Rectal smooth muscle tissue (tissue), 1 donor: ENCODE measurements around the gene CLPSL1.

Experiments used
- H3K27ac ChIP-seq: one replicate; pipeline ENCODE4 v1.7.0; 2013; ENCODE audit warnings: low read depth, low read length, inconsistent platforms
- H3K27me3 ChIP-seq: one replicate; pipeline ENCODE4 v1.7.0; 2013; ENCODE audit warnings: low read length; ENCODE audit not compliant: control insufficient read depth, insufficient read depth
- H3K36me3 ChIP-seq: one replicate; pipeline ENCODE4 v1.7.0; 2013; ENCODE audit warnings: low read length; ENCODE audit not compliant: control insufficient read depth, insufficient read depth
- H3K4me1 ChIP-seq: one replicate; pipeline ENCODE4 v1.7.0; 2013; ENCODE audit warnings: low read length; ENCODE audit not compliant: control insufficient read depth, insufficient read depth
- H3K4me3 ChIP-seq: one replicate; pipeline ENCODE4 v1.7.0; 2013; ENCODE audit warnings: low read length
- H3K9ac ChIP-seq: one replicate; pipeline ENCODE4 v1.7.0; 2013; ENCODE audit warnings: low read length

CLPSL1 gene

GRCh38 chr6:35810971-35811698, 30.3 kb downstream of the CLPSL1 start:
- H3K4me1 ChIP-seq, result no peaks in the 10 kb centered on the region
- H3K36me3 ChIP-seq, result no peaks in the 10 kb centered on the region
- H3K9ac ChIP-seq, result no peak overlapping the region
- H3K27ac ChIP-seq, result no peak overlapping the region
- H3K4me3 ChIP-seq, result no peak overlapping the region
- peaks cover 5% of the 10 kb centered on the region for H3K27me3 ChIP-seq

GRCh38 chr6:35811699-35811995, 30.8 kb downstream of the CLPSL1 start:
- no peaks in the 10 kb centered on the region for H3K36me3 ChIP-seq
- H3K9ac ChIP-seq, result no peak overlapping the region
- no peak overlapping the region for H3K4me3 ChIP-seq
- H3K27ac ChIP-seq, result no peak overlapping the region
- no peaks in the 10 kb centered on the region for H3K4me1 ChIP-seq
- peaks cover 4% of the 10 kb centered on the region for H3K27me3 ChIP-seq

GRCh38 chr6:35817515-35817914, 36.7 kb downstream of the CLPSL1 start:
- Histone ChIP-seq H3K36me3 (no peaks in the 10 kb centered on the region), H3K4me1 (no peaks in the 10 kb centered on the region), H3K27me3 (no peaks in the 10 kb centered on the region), H3K4me3 (no peak overlapping the region), H3K9ac (no peak overlapping the region), H3K27ac (no peak overlapping the region)

GRCh38 chr6:35823601-35824000, 42.8 kb downstream of the CLPSL1 start:
- Histone ChIP-seq H3K4me3 (no peak overlapping the region), H3K27ac (no peak overlapping the region), H3K4me1 (no peaks in the 10 kb centered on the region), H3K36me3 (no peaks in the 10 kb centered on the region), H3K9ac (no peak overlapping the region), H3K27me3 (no peaks in the 10 kb centered on the region)

GRCh38 chr6:35824552-35825192, 43.9 kb downstream of the CLPSL1 start:
- no peaks in the 10 kb centered on the region for H3K27me3 ChIP-seq
- no peak overlapping the region for H3K27ac ChIP-seq
- no peak overlapping the region for H3K4me3 ChIP-seq
- H3K9ac ChIP-seq, result no peak overlapping the region
- H3K36me3 ChIP-seq, result no peaks in the 10 kb centered on the region
- no peaks in the 10 kb centered on the region for H3K4me1 ChIP-seq

- Histone ChIP-seq H3K36me3 (no peaks in the 10 kb centered on the region), H3K4me3 (no peak overlapping the region), H3K27me3 (no peaks in the 10 kb centered on the region), H3K9ac (no peak overlapping the region), H3K27ac (no peak overlapping the region), H3K4me1 (no peaks in the 10 kb centered on the region)
Observed at GRCh38 chr6:35829306-35829705, 48.5 kb downstream of the CLPSL1 start.

GRCh38 chr6:35831257-35832007, 50.6 kb downstream of the CLPSL1 start:
- Histone ChIP-seq H3K27me3 (no peaks in the 10 kb centered on the region), H3K4me3 (no peak overlapping the region), H3K36me3 (peaks cover 3% of the 10 kb centered on the region), H3K9ac (no peak overlapping the region), H3K4me1 (no peaks in the 10 kb centered on the region), H3K27ac (no peak overlapping the region)

- peaks cover 7% of the 10 kb centered on the region for H3K36me3 ChIP-seq
Observed at GRCh38 chr6:35833536-35833935, 52.7 kb downstream of the CLPSL1 start.

More at GRCh38 chr6:35833536-35833935, 52.7 kb downstream of the CLPSL1 start:
- Histone ChIP-seq H3K4me3 (no peak overlapping the region), H3K27ac (no peak overlapping the region), H3K4me1 (no peaks in the 10 kb centered on the region), H3K27me3 (no peaks in the 10 kb centered on the region), H3K9ac (no peak overlapping the region)
